ENCODE data around the gene UQCC5. TPM values are rescaled to one million over a fixed set of nuclear protein-coding genes. Genes with fewer than 3 reads are reported as not detected.

Gene UQCC5
- total and polyA plus RNA-seq, 4 donors, result 3.3 to 39.9 (median 6.8) TPM

GRCh38 chr3:52529376-52530333, 6.8 kb upstream of the UQCC5 start:
- 78% methylated on average over 12 of the region's 12 CpGs for WGBS

GRCh38 chr3:52530918-52531826, 5.2 kb upstream of the UQCC5 start:
- Histone ChIP-seq H3K27me3 (ENCODE audit: control insufficient read depth in 4 of 4, insufficient read depth in 4 of 4, low read length in 3 of 4) (no peaks in the 10 kb centered on the region), H3K36me3 (ENCODE audit: control insufficient read depth in 4 of 4, insufficient read depth in 3 of 4, low read depth in 1 of 4, low read length in 3 of 4) (no peaks in the 10 kb centered on the region), H3K27ac (ENCODE audit: low read depth in 1 of 2, low read length in 2 of 2) (peak overlapping the region in 1 of 2 donors; percentile 3), H3K4me1 (ENCODE audit: control insufficient read depth in 4 of 4, insufficient read depth in 4 of 4, low read length in 3 of 4) (peaks cover 3 to 12% (median 4%) of the 10 kb centered on the region in 4 donors), H3K9me3 (ENCODE audit: control insufficient read depth in 4 of 4, low read length in 3 of 4) (no peaks in the 10 kb centered on the region), H3K9ac (ENCODE audit: low read depth in 1 of 2, low read length in 2 of 2) (no peak overlapping the region), H3K4me3 (ENCODE audit: low read depth in 1 of 3, low read length in 3 of 3) (no peak overlapping the region)
- DNase-seq (ENCODE audit: low spot score), result no peak
- TF ChIP-seq HNF4A (conservative IDR thresholded peaks at IDR 0.05), result no peak
- TF ChIP-seq ATF3 (IDR thresholded peaks at IDR 0.05), result no peak
- TF ChIP-seq REST (IDR thresholded peaks at IDR 0.05), result no peak
- TF ChIP-seq SP1 (IDR thresholded peaks at IDR 0.05), result no peak
- no peak for TF ChIP-seq TAF1 (conservative IDR thresholded peaks at IDR 0.05)
- TF ChIP-seq CTCF (IDR thresholded peaks at IDR 0.05; ENCODE audit: low read depth, low read length, missing input control), result no peak
- TF ChIP-seq EGR1 (IDR thresholded peaks at IDR 0.05; ENCODE audit: low read depth in 2 of 2), result no peak
- TF ChIP-seq JUND (IDR thresholded peaks at IDR 0.05), result no peak
- no peak for TF ChIP-seq MAX (IDR thresholded peaks at IDR 0.05)
- 90% methylated on average over 10 of the region's 10 CpGs for WGBS

More at GRCh38 chr3:52529376-52530333, 6.8 kb upstream of the UQCC5 start:
- peak overlapping the region in 1 of 2 donors; percentile 46 for H3K27ac ChIP-seq (ENCODE audit: low read depth in 1 of 2, low read length in 2 of 2)
- H3K36me3 ChIP-seq (ENCODE audit: control insufficient read depth in 4 of 4, insufficient read depth in 3 of 4, low read depth in 1 of 4, low read length in 3 of 4), result no peaks in the 10 kb centered on the region
- H3K9me3 ChIP-seq (ENCODE audit: control insufficient read depth in 4 of 4, low read length in 3 of 4), result no peaks in the 10 kb centered on the region
- H3K9ac ChIP-seq (ENCODE audit: low read depth in 1 of 2, low read length in 2 of 2), result no peak overlapping the region
- TF ChIP-seq HNF4G (IDR thresholded peaks at IDR 0.05), result no peak
- TF ChIP-seq HNF4A (conservative IDR thresholded peaks at IDR 0.05), result no peak
- TF ChIP-seq NR2F2 (IDR thresholded peaks at IDR 0.05), result peak; percentile 27
- H3K4me3 ChIP-seq (ENCODE audit: low read depth in 1 of 3, low read length in 3 of 3), result no peak overlapping the region
- H3K4me1 ChIP-seq (ENCODE audit: control insufficient read depth in 4 of 4, insufficient read depth in 4 of 4, low read length in 3 of 4), result peaks cover 0 to 12% (median 3%) of the 10 kb centered on the region in 4 donors
- H3K27me3 ChIP-seq (ENCODE audit: control insufficient read depth in 4 of 4, insufficient read depth in 4 of 4, low read length in 3 of 4), result no peaks in the 10 kb centered on the region
- DNase-seq (ENCODE audit: low spot score), result no peak

All from liver (tissue), 9 donors.